Osteoblast (primary cell): ENCODE measurements around the gene RAPGEFL1. TPM values are rescaled to one million over a fixed set of nuclear protein-coding genes. Genes with fewer than 3 reads are reported as not detected.
A peak's percentile ranks its signal among the peaks of the same experiment; 100 is the strongest.

Experiments
- DNase-seq: peaks from one replicate; pipeline ENCODE4 v3.0.0; 2011; ENCODE audit warnings: low spot score, mixed read lengths; ENCODE audit not compliant: insufficient read length; ENCODE audit errors: missing footprints
- H2AFZ ChIP-seq: 2 replicates; pipeline ENCODE4 v1.6.0; 2011; ENCODE audit warnings: mild to moderate bottlenecking, low read length
- H3K27ac ChIP-seq: 2 replicates; pipeline ENCODE4 v1.5.1; 2011; ENCODE audit warnings: mild to moderate bottlenecking, low read depth, low read length, moderate library complexity
- H3K27me3 ChIP-seq: 2 replicates; pipeline ENCODE4 v1.6.0; 2012; ENCODE audit warnings: mild to moderate bottlenecking, control low read depth, inconsistent platforms, low read length, moderate library complexity; ENCODE audit not compliant: insufficient read depth
- H3K36me3 ChIP-seq: 2 replicates; pipeline ENCODE4 v1.5.1; 2011; ENCODE audit warnings: mild to moderate bottlenecking, low read length, control low read depth, moderate library complexity; ENCODE audit not compliant: insufficient read depth
- H3K4me1 ChIP-seq: 2 replicates; pipeline ENCODE4 v1.5.1; 2011; ENCODE audit warnings: mild to moderate bottlenecking, low read length, control low read depth, moderate library complexity; ENCODE audit not compliant: insufficient read depth
- H3K4me2 ChIP-seq: 2 replicates; pipeline ENCODE4 v1.6.0; 2011; ENCODE audit warnings: mild to moderate bottlenecking, low read length; ENCODE audit not compliant: insufficient read depth
- H3K4me3 ChIP-seq: fragments of 200-600 bp; sonication (generic); 3 replicates; pipeline ENCODE4 v1.5.1; 2012; ENCODE audit warnings: mild to moderate bottlenecking, low read length, inconsistent platforms; ENCODE audit not compliant: insufficient read depth
- H3K79me2 ChIP-seq: 2 replicates; pipeline ENCODE4 v1.6.0; 2012; ENCODE audit warnings: mild to moderate bottlenecking, low read length, control low read depth, inconsistent platforms; ENCODE audit not compliant: insufficient read depth
- H3K9me3 ChIP-seq: 2 replicates; pipeline ENCODE4 v1.5.1; 2011; ENCODE audit warnings: low read depth, low read length, control low read depth
- H4K20me1 ChIP-seq: 2 replicates; pipeline ENCODE4 v1.6.0; 2012; ENCODE audit warnings: mild to moderate bottlenecking, low read length, control low read depth; ENCODE audit not compliant: insufficient read depth
- total RNA-seq: library from RNA; depleted of rRNA; stranded (reverse); fragments of >200 nt; gene quantifications from 2 replicates; pipeline ENCODE4 v1.2.3, GENCODE V29; 2012
- TF ChIP-seq, protein P1 (sequence below): IDR thresholded peaks from 2 replicates; pipeline ENCODE4 v1.5.1; 2011; ENCODE audit warnings: mild to moderate bottlenecking, low read depth, low read length, moderate library complexity; ENCODE audit errors: extremely low read depth

The RAPGEFL1 gene
- total RNA-seq, 1 donor = 1.4 TPM

DNA sequence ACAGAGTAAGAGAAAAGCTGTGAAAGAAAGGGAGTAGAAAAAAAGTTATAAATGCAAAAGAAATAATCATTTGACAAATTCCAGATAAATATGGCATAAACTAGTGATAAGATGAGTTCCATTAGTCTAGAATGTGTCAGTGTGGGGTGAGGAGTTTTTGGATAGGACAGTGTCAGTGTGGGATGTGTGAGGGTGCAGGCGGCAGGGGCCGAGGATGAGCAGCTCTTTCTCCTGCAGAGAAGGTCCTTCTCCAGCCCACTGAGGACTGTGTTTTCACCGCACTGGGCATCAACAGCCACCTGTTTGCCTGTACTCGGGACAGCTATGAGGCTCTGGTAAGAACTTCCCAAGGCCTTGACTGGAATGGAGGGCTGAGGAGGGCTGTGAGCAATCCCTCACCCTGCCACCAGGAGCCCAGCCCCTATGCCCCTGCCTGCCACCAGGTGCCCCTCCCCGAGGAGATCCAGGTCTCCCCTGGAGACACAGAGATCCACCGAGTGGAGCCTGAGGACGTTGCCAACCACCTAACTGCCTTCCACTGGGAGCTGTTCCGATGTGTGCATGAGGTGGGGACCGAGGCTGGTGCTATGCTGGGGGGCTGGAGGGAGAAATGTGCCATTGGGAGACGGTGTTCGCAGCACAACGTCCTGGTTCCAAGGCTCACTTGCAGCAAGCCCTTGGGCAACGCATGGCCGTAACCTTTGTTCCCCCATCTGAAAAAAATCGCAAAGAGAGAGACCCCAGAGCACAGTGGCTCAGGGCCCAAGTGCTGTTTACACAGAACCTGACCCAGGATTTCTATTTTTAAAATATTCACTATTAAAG, 13.1 kb downstream of the RAPGEFL1 start:
- Histone ChIP-seq H3K9me3 (no peaks in the 10 kb centered on the region), H3K4me2 (peak overlapping the region; percentile 82), H2AFZ (no peak overlapping the region), H3K79me2 (no peaks in the 10 kb centered on the region), H3K27me3 (no peaks in the 10 kb centered on the region), H4K20me1 (no peaks in the 10 kb centered on the region), H3K4me1 (peaks cover 10% of the 10 kb centered on the region), H3K36me3 (peaks cover 5% of the 10 kb centered on the region), H3K27ac (no peak overlapping the region), H3K4me3 (no peak overlapping the region)
- DNase-seq = peak; percentile 84
- TF ChIP-seq, protein P1, sequence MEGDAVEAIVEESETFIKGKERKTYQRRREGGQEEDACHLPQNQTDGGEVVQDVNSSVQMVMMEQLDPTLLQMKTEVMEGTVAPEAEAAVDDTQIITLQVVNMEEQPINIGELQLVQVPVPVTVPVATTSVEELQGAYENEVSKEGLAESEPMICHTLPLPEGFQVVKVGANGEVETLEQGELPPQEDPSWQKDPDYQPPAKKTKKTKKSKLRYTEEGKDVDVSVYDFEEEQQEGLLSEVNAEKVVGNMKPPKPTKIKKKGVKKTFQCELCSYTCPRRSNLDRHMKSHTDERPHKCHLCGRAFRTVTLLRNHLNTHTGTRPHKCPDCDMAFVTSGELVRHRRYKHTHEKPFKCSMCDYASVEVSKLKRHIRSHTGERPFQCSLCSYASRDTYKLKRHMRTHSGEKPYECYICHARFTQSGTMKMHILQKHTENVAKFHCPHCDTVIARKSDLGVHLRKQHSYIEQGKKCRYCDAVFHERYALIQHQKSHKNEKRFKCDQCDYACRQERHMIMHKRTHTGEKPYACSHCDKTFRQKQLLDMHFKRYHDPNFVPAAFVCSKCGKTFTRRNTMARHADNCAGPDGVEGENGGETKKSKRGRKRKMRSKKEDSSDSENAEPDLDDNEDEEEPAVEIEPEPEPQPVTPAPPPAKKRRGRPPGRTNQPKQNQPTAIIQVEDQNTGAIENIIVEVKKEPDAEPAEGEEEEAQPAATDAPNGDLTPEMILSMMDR = peak; percentile 34

- Histone ChIP-seq H2AFZ (peak overlapping the region; percentile 92), H3K36me3 (peaks cover 5% of the 10 kb centered on the region), H3K4me3 (peak overlapping the region; percentile 78), H3K4me1 (peaks cover 10% of the 10 kb centered on the region), H3K9me3 (no peaks in the 10 kb centered on the region), H4K20me1 (no peaks in the 10 kb centered on the region), H3K79me2 (no peaks in the 10 kb centered on the region), H3K27me3 (no peaks in the 10 kb centered on the region), H3K4me2 (peak overlapping the region; percentile 82), H3K27ac (peak overlapping the region; percentile 15)
- DNase-seq = peak; percentile 97
- TF ChIP-seq, protein P1 = peak; percentile 72
Measured at GRCh38 chr17:40191237-40192208, 14.3 kb downstream of the RAPGEFL1 start.

- Histone ChIP-seq H3K79me2 (no peaks in the 10 kb centered on the region), H3K4me2 (no peak overlapping the region), H3K4me1 (peaks cover 10% of the 10 kb centered on the region), H3K4me3 (no peak overlapping the region), H4K20me1 (no peaks in the 10 kb centered on the region), H3K27me3 (no peaks in the 10 kb centered on the region), H3K27ac (no peak overlapping the region), H3K36me3 (peaks cover 5% of the 10 kb centered on the region), H3K9me3 (no peaks in the 10 kb centered on the region), H2AFZ (no peak overlapping the region)
- DNase-seq = peak; percentile 73
- TF ChIP-seq, protein P1 = no peak
Measured at GRCh38 chr17:40192961-40193360, 15.7 kb downstream of the RAPGEFL1 start.
